IMR-90 (cell line): ENCODE results near the gene LEP. TPM values are rescaled to one million over a fixed set of nuclear protein-coding genes. Genes with fewer than 3 reads are reported as not detected.

ENCODE experiments used
- ATAC-seq: fragments of 200-7000 bp; cut with Tn5 transposase; 2 replicates; pipeline ENCODE4 v1.9.1; 2020; ENCODE audit warnings: low read depth, mild to moderate bottlenecking, moderate library complexity
- BruUV-seq: library from RNA; stranded (reverse); fragments of 400-500 nt; replicated peaks from 2 replicates; lab custom pipeline; 2021; lab: Mats Ljungman, UMichigan
- CTCF ChIA-PET: fragments of 300-600 bp; formaldehyde crosslinking; extraction: SDS; loops from one replicate; lab custom pipeline; 2021; ENCODE audit warnings: antibody characterized with exemption; lab: Yijun Ruan, JAX
- POLR2A ChIA-PET: fragments of 300-600 bp; sonication (Branson Sonifier 250); formaldehyde crosslinking; loops from one replicate; lab custom pipeline; 2022; ENCODE audit warnings: antibody characterized with exemption; ENCODE audit not compliant: unreplicated experiment; lab: Charles Lee
- DNase-seq: peaks from one replicate; pipeline ENCODE4 v3.0.0; 2013
- H2AFZ ChIP-seq: replicated peaks from 2 replicates; pipeline ENCODE3; 2013; ENCODE audit warnings: low read length, mild to moderate bottlenecking; ENCODE audit not compliant: poor library complexity
- H2AK5ac ChIP-seq: 2 replicates; pipeline ENCODE4 v1.6.1; 2013; ENCODE audit warnings: low read depth, low read length, inconsistent platforms
- H2AK9ac ChIP-seq: replicated peaks from 2 replicates; pipeline ENCODE3; 2013; ENCODE audit warnings: mild to moderate bottlenecking, low read depth, low read length, moderate library complexity; ENCODE audit not compliant: poor library complexity
- H2BK120ac ChIP-seq: 2 replicates; pipeline ENCODE4 v1.6.1; 2013; ENCODE audit warnings: low read depth, low read length, inconsistent platforms
- H2BK15ac ChIP-seq: 3 replicates; pipeline ENCODE4 v1.6.1; 2013; ENCODE audit warnings: low read depth, low read length, inconsistent platforms
- H2BK20ac ChIP-seq: 2 replicates; pipeline ENCODE4 v1.6.1; 2013; ENCODE audit warnings: low read depth, mild to moderate bottlenecking, inconsistent platforms, low read length, moderate library complexity
- H2BK5ac ChIP-seq: 2 replicates; pipeline ENCODE4 v1.6.1; 2013; ENCODE audit warnings: mild to moderate bottlenecking, low read depth, low read length, inconsistent platforms; ENCODE audit not compliant: poor library complexity, severe bottlenecking
- H3K14ac ChIP-seq: replicated peaks from 2 replicates; pipeline ENCODE4 v1.6.1; 2013; ENCODE audit warnings: low read depth, low read length, inconsistent platforms
- H3K18ac ChIP-seq: 2 replicates; pipeline ENCODE4 v1.6.1; 2013; ENCODE audit warnings: low read depth, low read length, control low read depth
- H3K23ac ChIP-seq: 2 replicates; pipeline ENCODE4 v1.6.1; 2013; ENCODE audit warnings: low read depth, low read length, inconsistent platforms
- H3K27ac ChIP-seq: 2 replicates; pipeline ENCODE4 v1.5.1; 2013; ENCODE audit warnings: mild to moderate bottlenecking, control low read depth, low read length; ENCODE audit not compliant: insufficient read depth
- H3K27me3 ChIP-seq: 2 replicates; pipeline ENCODE4 v1.6.1; 2013; ENCODE audit warnings: low read length; ENCODE audit not compliant: control insufficient read depth, insufficient read depth
- H3K36me3 ChIP-seq: 2 replicates; pipeline ENCODE4 v1.6.1; 2013; ENCODE audit warnings: low read length, mixed read lengths; ENCODE audit not compliant: control insufficient read depth, insufficient read depth
- H3K4ac ChIP-seq: 2 replicates; pipeline ENCODE4 v1.6.1; 2013; ENCODE audit warnings: low read depth, low read length, inconsistent platforms
- H3K4me1 ChIP-seq: 2 replicates; pipeline ENCODE4 v1.6.1; 2013; ENCODE audit warnings: low read length, mixed read lengths; ENCODE audit not compliant: control insufficient read depth, insufficient read depth
- H3K4me2 ChIP-seq: 2 replicates; pipeline ENCODE4 v1.6.1; 2013; ENCODE audit warnings: low read depth, mild to moderate bottlenecking, control low read depth, low read length, moderate library complexity
- H3K4me3 ChIP-seq: 2 replicates; pipeline ENCODE4 v1.5.1; 2013; ENCODE audit warnings: low read depth, mild to moderate bottlenecking, control low read depth, low read length, moderate library complexity; ENCODE audit not compliant: insufficient read depth
- H3K56ac ChIP-seq: 2 replicates; pipeline ENCODE4 v1.6.1; 2013; ENCODE audit warnings: low read length, inconsistent platforms; ENCODE audit not compliant: insufficient read depth; ENCODE audit errors: extremely low read depth
- H3K79me1 ChIP-seq, 2 experiments: 2 replicates each; pipeline ENCODE4 v1.6.1; 2013; ENCODE audit warnings: low read length in 2 of 2, inconsistent platforms in 1 of 2, low read depth in 1 of 2
- H3K9ac ChIP-seq: 2 replicates; pipeline ENCODE4 v1.6.1; 2013; ENCODE audit warnings: low read depth, low read length, control low read depth
- H3K9me1 ChIP-seq: 2 replicates; pipeline ENCODE4 v1.6.1; 2013; ENCODE audit warnings: low read length, inconsistent platforms; ENCODE audit not compliant: insufficient read depth
- H3K9me3 ChIP-seq: 2 replicates; pipeline ENCODE4 v1.6.1; 2013; ENCODE audit warnings: low read length; ENCODE audit not compliant: control insufficient read depth, insufficient read depth
- H4K20me1 ChIP-seq: 2 replicates; pipeline ENCODE4 v1.6.1; 2013; ENCODE audit warnings: low read length, inconsistent platforms; ENCODE audit not compliant: insufficient read depth
- H4K5ac ChIP-seq: 2 replicates; pipeline ENCODE4 v1.6.1; 2013; ENCODE audit warnings: mild to moderate bottlenecking, low read depth, low read length, control low read depth
- H4K8ac ChIP-seq, 2 experiments: 2 replicates each; pipeline ENCODE4 v1.6.1; 2013; ENCODE audit warnings: low read depth in 2 of 2, low read length in 2 of 2, control low read depth in 1 of 2, inconsistent platforms in 1 of 2
- H4K91ac ChIP-seq: 2 replicates; pipeline ENCODE4 v1.6.1; 2013; ENCODE audit warnings: low read depth, low read length, inconsistent platforms; ENCODE audit not compliant: insufficient read depth
- CEBPB ChIP-seq: IDR thresholded peaks from 2 replicates; pipeline ENCODE4 v1.6.1; 2012; ENCODE audit warnings: low read depth, low read length, improper control_type of control experiment
- CHD1 ChIP-seq: IDR thresholded peaks from 2 replicates; pipeline ENCODE4 v1.6.1; 2012; ENCODE audit warnings: low read depth, low read length, improper control_type of control experiment
- ELK1 ChIP-seq: fragments of 150-350 bp; IDR thresholded peaks from 2 replicates; pipeline ENCODE4 v1.6.1; 2016; ENCODE audit warnings: low read depth, mild to moderate bottlenecking, low read length, moderate library complexity, borderline replicate concordance
- FOS ChIP-seq: fragments of 150-350 bp; IDR thresholded peaks from 2 replicates; pipeline ENCODE4 v1.6.1; 2016; ENCODE audit warnings: low read depth, low read length
- RCOR1 ChIP-seq: IDR thresholded peaks from 2 replicates; pipeline ENCODE4 v1.6.1; 2012; ENCODE audit warnings: mild to moderate bottlenecking, low read length, improper control_type of control experiment; ENCODE audit not compliant: insufficient replicate concordance
- SMC3 ChIP-seq: fragments of 150-350 bp; IDR thresholded peaks from 2 replicates; pipeline ENCODE4 v1.6.1; 2016; ENCODE audit warnings: low read depth, mild to moderate bottlenecking, antibody characterized with exemption, low read length, moderate library complexity
- WGBS, 2 experiments: methylation state at CpG; one replicate each; pipeline versions ENCODE4 v1.1.5 to v1.1.7; 2013; ENCODE audit warnings: missing lambda C conversion rate in 2 of 2; ENCODE audit not compliant: insufficient read length in 1 of 2; ENCODE audit errors: extremely low coverage in 2 of 2; 5-methylcytosine and 5-hydroxymethylcytosine counted together
- dilution Hi-C: fragments of 300-500 bp; cut with HindIII; formaldehyde crosslinking; loops from one replicate; pipeline ENCODE4 v1.14.3; 2018; ENCODE audit warnings: low sequenced_read_pairs; ENCODE audit not compliant: unreplicated experiment
- in situ Hi-C: fragments of 300-500 bp; cut with MboI; formaldehyde crosslinking; loops from 3 replicates; pipeline ENCODE4 v1.14.3; 2019; ENCODE audit warnings: low sequenced_read_pairs, inconsistent platforms, mixed read lengths
- intact Hi-C: fragments of 100-400 bp; cut with micrococcal nuclease; formaldehyde crosslinking; loops from 2 replicates; pipeline ENCODE4 v1.10.0; 2022
- polyA plus RNA-seq, 3 experiments: library from polyadenylated mRNA; depleted of rRNA; stranded (reverse); fragments of >200 nt; gene quantifications; 2 replicates each; pipeline ENCODE4 v1.2.3, GENCODE V29; 2012; ENCODE audit warnings: low replicate concordance in 1 of 3
- total RNA-seq: library from RNA; depleted of rRNA; stranded (reverse); fragments of >200 nt; gene quantifications from 2 replicates; pipeline ENCODE4 v1.2.3, GENCODE V29; 2012
- TF ChIP-seq, protein P1 (sequence below): conservative IDR thresholded peaks from 2 replicates; pipeline ENCODE4 v1.5.1; 2012; ENCODE audit warnings: mild to moderate bottlenecking, low read depth, low read length, improper control_type of control experiment

The LEP gene
- total and polyA plus RNA-seq, 2 of the 4 experiments (the other 2 are of a cell fraction): not detected

DNA sequence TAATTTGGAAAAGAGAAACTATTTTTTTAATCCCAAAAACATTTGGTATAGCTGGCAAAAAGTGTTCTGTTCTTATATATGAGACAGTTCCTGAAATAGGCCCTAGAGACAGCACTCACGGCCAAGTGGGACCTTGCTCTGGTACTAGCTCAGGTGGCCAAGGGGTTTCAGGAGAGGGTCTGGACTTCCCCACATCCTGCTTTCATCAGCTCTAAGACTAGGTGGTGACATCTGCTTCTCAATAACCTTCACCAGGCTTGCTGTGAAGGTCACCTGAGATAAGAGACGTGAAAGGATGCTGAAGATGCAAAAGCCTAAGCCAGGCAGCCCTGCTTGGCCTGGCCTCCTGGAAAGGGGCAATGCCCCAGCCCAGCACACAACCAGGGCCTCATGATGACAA, 62.1 kb downstream of the LEP start:
- in situ Hi-C loops: no loop called here
- 100% methylated on average over 1 of the region's 2 CpGs; no CpG with 5 or more reads in 1 of the 2 experiments for WGBS, 2 experiments
- no peak for TF ChIP-seq FOS
- TF ChIP-seq ELK1: no peak
- TF ChIP-seq SMC3: no peak
- TF ChIP-seq, protein P1, sequence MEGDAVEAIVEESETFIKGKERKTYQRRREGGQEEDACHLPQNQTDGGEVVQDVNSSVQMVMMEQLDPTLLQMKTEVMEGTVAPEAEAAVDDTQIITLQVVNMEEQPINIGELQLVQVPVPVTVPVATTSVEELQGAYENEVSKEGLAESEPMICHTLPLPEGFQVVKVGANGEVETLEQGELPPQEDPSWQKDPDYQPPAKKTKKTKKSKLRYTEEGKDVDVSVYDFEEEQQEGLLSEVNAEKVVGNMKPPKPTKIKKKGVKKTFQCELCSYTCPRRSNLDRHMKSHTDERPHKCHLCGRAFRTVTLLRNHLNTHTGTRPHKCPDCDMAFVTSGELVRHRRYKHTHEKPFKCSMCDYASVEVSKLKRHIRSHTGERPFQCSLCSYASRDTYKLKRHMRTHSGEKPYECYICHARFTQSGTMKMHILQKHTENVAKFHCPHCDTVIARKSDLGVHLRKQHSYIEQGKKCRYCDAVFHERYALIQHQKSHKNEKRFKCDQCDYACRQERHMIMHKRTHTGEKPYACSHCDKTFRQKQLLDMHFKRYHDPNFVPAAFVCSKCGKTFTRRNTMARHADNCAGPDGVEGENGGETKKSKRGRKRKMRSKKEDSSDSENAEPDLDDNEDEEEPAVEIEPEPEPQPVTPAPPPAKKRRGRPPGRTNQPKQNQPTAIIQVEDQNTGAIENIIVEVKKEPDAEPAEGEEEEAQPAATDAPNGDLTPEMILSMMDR: no peak
- no peak for TF ChIP-seq RCOR1
- TF ChIP-seq CEBPB: no peak
- no peak for TF ChIP-seq CHD1
- H3K9me1 ChIP-seq: peaks cover 5% of the 10 kb centered on the region; the same call in 1 of the 2 replicates
- H2AK9ac ChIP-seq: no peak overlapping the region
- H3K23ac ChIP-seq: no peak overlapping the region
- POLR2A ChIA-PET: no interaction called here
- no peak overlapping the region for H3K4me3 ChIP-seq
- intact Hi-C loops: no loop called here
- H3K14ac ChIP-seq: no peak overlapping the region
- no TSS peak for BruUV-seq
- no peaks in the 10 kb centered on the region for H3K4me1 ChIP-seq
- no peak overlapping the region for H3K4ac ChIP-seq
- peaks cover 23% of the 10 kb centered on the region for H3K36me3 ChIP-seq
- H3K27ac ChIP-seq: no peak overlapping the region
- no peaks in the 10 kb centered on the region; a peak in 1 of 4 replicates for H3K79me1 ChIP-seq
- no peaks in the 10 kb centered on the region for H4K20me1 ChIP-seq
- H2AFZ ChIP-seq: no peak overlapping the region
- CTCF ChIA-PET: interaction anchor here (0.8 to 1.2 kb wide), 2 partner anchors 19 to 167 kb away, joined by 3 to 4 read pairs; no protein-coding TSS in a partner anchor
- H4K91ac ChIP-seq: no peak overlapping the region
- H3K4me2 ChIP-seq: no peak overlapping the region
- no peak overlapping the region for H2BK5ac ChIP-seq
- H2AK5ac ChIP-seq: no peak overlapping the region
- H3K18ac ChIP-seq: no peak overlapping the region
- H2BK120ac ChIP-seq: no peak overlapping the region
- no peak overlapping the region for H2BK15ac ChIP-seq
- dilution Hi-C loops: no loop called here
- no peak for ATAC-seq
- no peak overlapping the region for H4K8ac ChIP-seq
- no peak overlapping the region for H3K9ac ChIP-seq
- no peak overlapping the region for H3K56ac ChIP-seq
- no peak for DNase-seq
- H4K5ac ChIP-seq: no peak overlapping the region
- H3K27me3 ChIP-seq: no peaks in the 10 kb centered on the region
- H2BK20ac ChIP-seq: no peak overlapping the region
- H3K9me3 ChIP-seq: no peaks in the 10 kb centered on the region
